Effector memory CD4-positive, alpha-beta T cell (primary cell): ENCODE data around the gene LAMA2.

Source experiments
- DNase-seq, 3 donors: peaks; one replicate each; pipeline ENCODE4 v3.0.0-alpha.2; 2020
- H3K27ac ChIP-seq: 2 replicates; pipeline ENCODE4 v1.7.0; 2013; ENCODE audit warnings: mild to moderate bottlenecking, low read length, moderate library complexity; ENCODE audit not compliant: insufficient read depth, poor library complexity, severe bottlenecking
- H3K27me3 ChIP-seq: replicated peaks from 2 replicates; pipeline ENCODE4 v1.7.0; 2013; ENCODE audit warnings: mild to moderate bottlenecking, low read length; ENCODE audit not compliant: insufficient read depth, control insufficient read depth, poor library complexity, severe bottlenecking
- H3K36me3 ChIP-seq: 2 replicates; pipeline ENCODE4 v1.7.0; 2013; ENCODE audit warnings: mild to moderate bottlenecking, low read length, moderate library complexity; ENCODE audit not compliant: control insufficient read depth, insufficient read depth
- H3K4me1 ChIP-seq: 2 replicates; pipeline ENCODE4 v1.7.0; 2013; ENCODE audit warnings: low read length, mild to moderate bottlenecking; ENCODE audit not compliant: control insufficient read depth, insufficient read depth, poor library complexity, severe bottlenecking
- H3K4me3 ChIP-seq: 2 replicates; pipeline ENCODE4 v1.7.0; 2013; ENCODE audit warnings: low read length, low read depth, mild to moderate bottlenecking; ENCODE audit not compliant: insufficient read depth, poor library complexity, severe bottlenecking
- H3K9me3 ChIP-seq: 2 replicates; pipeline ENCODE4 v1.7.0; 2013; ENCODE audit warnings: mild to moderate bottlenecking, low read length, moderate library complexity; ENCODE audit not compliant: control insufficient read depth

The LAMA2 gene

DNA sequence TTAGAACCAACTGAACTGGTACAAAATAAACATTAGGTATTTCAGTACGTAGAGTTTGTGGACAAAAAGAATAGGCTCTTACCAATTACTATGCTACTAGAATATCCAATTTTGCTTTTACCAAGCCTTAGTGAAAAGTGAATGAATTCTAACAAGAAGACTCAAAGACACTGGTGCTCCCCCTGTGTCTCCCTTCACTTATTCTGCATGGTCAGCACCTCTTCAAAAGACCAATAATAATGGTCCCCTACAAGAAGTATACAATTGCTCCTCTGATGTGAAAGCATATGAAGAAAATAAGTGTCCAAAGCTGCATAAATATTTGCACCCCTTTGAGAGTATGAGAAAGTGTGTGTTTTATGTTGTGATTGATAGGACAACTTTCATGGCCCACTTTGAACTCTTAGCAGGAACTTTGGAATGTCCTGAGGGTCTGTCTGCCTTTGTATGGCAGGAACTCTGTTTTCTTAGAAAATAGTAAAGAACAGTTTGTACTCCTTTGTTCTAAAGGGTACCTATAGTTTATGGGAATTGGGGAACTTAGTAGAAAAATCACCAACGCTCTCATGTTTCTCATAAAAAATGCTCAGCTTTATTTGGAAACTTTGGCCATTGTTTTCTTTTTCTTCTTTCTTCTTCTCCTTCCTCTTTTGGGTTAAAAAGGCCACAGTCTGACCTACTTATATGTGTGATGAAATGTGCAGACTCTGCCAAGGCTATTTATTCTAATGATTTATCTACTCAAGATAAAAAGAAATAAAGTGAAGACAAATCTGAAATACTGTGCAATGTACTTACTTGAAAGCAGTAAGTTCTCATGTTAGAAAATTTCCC, 352.4 kb downstream of the LAMA2 start:
- H3K27ac ChIP-seq = no peak overlapping the region
- no peaks in the 10 kb centered on the region for H3K9me3 ChIP-seq
- H3K36me3 ChIP-seq = no peaks in the 10 kb centered on the region
- no peaks in the 10 kb centered on the region for H3K27me3 ChIP-seq
- H3K4me1 ChIP-seq = no peaks in the 10 kb centered on the region
- DNase-seq = no peak
- no peak overlapping the region for H3K4me3 ChIP-seq

DNA sequence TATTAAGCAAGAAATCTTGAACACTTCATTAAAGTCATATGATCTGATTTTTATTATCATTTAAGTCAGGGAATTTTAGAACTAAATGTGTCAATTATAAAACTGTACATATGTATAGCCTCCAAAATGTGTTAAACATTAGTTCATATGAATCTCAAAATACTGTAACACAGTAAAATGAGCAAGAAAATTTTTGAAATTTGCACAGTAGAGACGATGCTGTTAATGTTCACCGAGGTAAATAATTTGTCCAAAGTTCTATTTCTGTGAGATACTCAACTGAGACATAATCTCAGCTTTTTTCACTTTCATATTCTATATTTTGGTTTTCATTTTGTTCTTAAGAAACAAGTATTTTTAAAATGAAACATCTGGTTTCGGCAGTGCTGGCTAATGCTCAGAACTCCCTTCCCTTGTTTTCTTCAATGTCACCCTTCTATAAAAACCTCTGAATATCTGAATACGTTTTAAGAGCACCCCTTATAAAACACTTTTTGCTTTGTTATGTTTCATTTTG, 353.1 kb downstream of the LAMA2 start:
- Histone ChIP-seq H3K4me3 (no peak overlapping the region), H3K36me3 (no peaks in the 10 kb centered on the region), H3K27ac (no peak overlapping the region), H3K27me3 (no peaks in the 10 kb centered on the region), H3K9me3 (no peaks in the 10 kb centered on the region), H3K4me1 (no peaks in the 10 kb centered on the region)
- DNase-seq = no peak

- Histone ChIP-seq H3K4me3 (no peak overlapping the region), H3K27ac (no peak overlapping the region), H3K36me3 (no peaks in the 10 kb centered on the region), H3K9me3 (no peaks in the 10 kb centered on the region), H3K4me1 (no peaks in the 10 kb centered on the region), H3K27me3 (no peaks in the 10 kb centered on the region)
- DNase-seq = no peak
Observed at GRCh38 chr6:129238991-129239390, 356.1 kb downstream of the LAMA2 start.

- H3K4me1 ChIP-seq = no peaks in the 10 kb centered on the region
- no peaks in the 10 kb centered on the region for H3K36me3 ChIP-seq
- DNase-seq = no peak
- H3K27ac ChIP-seq = no peak overlapping the region
- H3K27me3 ChIP-seq = no peaks in the 10 kb centered on the region
- H3K9me3 ChIP-seq = no peaks in the 10 kb centered on the region
- H3K4me3 ChIP-seq = no peak overlapping the region
Observed at GRCh38 chr6:129239825-129240491, 357.0 kb downstream of the LAMA2 start.

DNA sequence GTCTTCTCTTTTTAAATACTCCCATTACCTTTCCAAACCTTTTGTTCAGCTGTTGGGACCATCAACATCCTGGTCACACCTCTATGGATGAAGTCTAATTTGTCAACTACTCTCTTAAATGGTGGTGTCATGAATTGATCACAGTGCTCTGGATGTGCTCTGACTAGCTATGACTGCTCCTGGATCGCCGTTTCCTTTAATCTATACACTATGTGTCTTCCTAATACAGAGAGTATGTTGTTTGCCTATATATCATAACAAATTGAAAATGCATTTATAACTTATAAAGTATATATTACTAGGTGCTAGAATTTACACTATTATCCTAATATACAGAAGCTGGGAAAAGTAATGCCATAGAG, 357.5 kb downstream of the LAMA2 start:
- no peaks in the 10 kb centered on the region for H3K9me3 ChIP-seq
- H3K4me3 ChIP-seq = no peak overlapping the region
- no peaks in the 10 kb centered on the region for H3K4me1 ChIP-seq
- no peak overlapping the region for H3K27ac ChIP-seq
- no peaks in the 10 kb centered on the region for H3K27me3 ChIP-seq
- H3K36me3 ChIP-seq = no peaks in the 10 kb centered on the region
- no peak for DNase-seq

DNA sequence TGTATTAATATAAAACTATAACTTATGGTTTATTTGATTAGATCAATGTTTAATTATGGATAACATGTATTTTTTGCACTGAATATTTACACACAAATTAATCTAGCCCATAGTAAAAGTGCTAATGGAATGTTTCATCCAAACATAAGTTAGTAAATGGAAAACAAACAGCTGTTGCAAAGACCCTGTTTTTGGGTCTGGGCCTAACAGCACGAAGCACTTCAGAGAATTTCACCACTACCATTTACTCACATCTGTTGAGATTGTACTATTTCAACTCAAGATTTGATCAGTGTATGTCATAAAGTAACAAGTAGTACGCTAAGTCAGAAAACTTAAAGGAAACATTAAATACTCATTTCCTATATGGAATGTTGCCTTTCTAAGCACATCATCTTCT, 359.6 kb downstream of the LAMA2 start:
- Histone ChIP-seq H3K27me3 (no peaks in the 10 kb centered on the region), H3K4me3 (no peak overlapping the region), H3K27ac (no peak overlapping the region), H3K9me3 (no peaks in the 10 kb centered on the region), H3K36me3 (no peaks in the 10 kb centered on the region), H3K4me1 (no peaks in the 10 kb centered on the region)
- DNase-seq = no peak

GRCh38 chr6:129243377-129243776, 360.4 kb downstream of the LAMA2 start:
- Histone ChIP-seq H3K27me3 (no peaks in the 10 kb centered on the region), H3K36me3 (no peaks in the 10 kb centered on the region), H3K27ac (no peak overlapping the region), H3K4me1 (no peaks in the 10 kb centered on the region), H3K4me3 (no peak overlapping the region), H3K9me3 (no peaks in the 10 kb centered on the region)
- DNase-seq = no peak

DNA sequence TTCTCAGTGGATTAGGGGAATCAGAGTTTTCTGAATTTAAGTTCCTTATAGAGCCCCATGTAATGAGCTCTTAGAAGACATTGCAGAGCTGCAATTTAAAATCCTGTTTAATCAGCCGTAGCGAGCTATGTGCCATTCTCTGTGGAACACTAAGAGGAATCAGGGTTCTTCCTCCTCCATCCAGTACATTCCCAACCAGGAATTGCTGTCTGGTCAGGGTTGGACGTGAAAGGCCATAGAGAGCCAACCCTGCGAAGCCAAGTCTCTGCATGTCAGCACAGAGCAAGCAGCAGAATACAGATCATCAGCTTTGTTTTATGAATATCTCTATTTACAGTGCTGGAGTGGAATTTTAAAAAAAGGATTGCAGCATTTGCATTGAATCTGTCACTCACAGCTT, 366.0 kb downstream of the LAMA2 start:
- DNase-seq = no peak
- Histone ChIP-seq H3K27me3 (no peaks in the 10 kb centered on the region), H3K36me3 (no peaks in the 10 kb centered on the region), H3K27ac (no peak overlapping the region), H3K4me1 (no peaks in the 10 kb centered on the region), H3K9me3 (no peaks in the 10 kb centered on the region), H3K4me3 (no peak overlapping the region)

DNA sequence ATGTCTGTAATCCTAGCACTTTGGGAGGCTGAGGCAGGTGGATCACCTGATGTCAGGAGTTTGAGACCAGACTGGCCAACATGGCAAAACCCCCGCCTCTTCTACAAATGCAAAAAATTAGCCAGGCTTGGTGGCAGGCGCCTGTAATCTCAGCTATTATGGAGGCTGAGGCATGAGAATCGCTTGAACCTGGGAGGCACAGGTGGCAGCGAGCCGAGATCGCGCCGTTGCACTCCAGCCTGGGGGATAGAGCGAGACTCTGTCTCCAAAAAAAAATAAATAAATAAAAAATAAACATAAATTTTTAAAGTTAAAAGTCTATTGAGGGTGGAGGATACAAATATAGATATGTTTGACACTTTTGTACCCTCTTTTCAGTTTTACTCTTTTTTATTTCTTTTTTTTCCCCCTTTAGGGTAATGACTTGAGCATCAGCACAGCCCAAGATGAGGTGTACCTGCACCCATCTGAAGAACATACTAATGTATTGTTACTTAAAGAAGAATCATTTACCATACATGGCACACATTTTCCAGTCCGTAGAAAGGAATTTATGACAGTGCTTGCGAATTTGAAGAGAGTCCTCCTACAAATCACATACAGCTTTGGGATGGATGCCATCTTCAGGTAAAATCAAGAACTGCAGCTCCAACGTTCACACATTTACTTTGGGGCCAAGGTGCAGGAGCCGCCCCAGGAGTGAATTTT, 368.9 kb downstream of the LAMA2 start:
- Histone ChIP-seq H3K27ac (no peak overlapping the region), H3K4me1 (no peaks in the 10 kb centered on the region), H3K27me3 (no peaks in the 10 kb centered on the region), H3K9me3 (no peaks in the 10 kb centered on the region), H3K4me3 (no peak overlapping the region), H3K36me3 (no peaks in the 10 kb centered on the region)
- DNase-seq = peak; percentile 1 to 24 (median 1)
